ENCODE data around the gene TMEM176A.

GRCh38 chr7:150759479-150759878 lies 41.1 kb upstream of the TMEM176A start:
- no peak for TF ChIP-seq EZH2 (IDR thresholded peaks at IDR 0.05; ENCODE audit: low read length)
- TF ChIP-seq, protein P1, sequence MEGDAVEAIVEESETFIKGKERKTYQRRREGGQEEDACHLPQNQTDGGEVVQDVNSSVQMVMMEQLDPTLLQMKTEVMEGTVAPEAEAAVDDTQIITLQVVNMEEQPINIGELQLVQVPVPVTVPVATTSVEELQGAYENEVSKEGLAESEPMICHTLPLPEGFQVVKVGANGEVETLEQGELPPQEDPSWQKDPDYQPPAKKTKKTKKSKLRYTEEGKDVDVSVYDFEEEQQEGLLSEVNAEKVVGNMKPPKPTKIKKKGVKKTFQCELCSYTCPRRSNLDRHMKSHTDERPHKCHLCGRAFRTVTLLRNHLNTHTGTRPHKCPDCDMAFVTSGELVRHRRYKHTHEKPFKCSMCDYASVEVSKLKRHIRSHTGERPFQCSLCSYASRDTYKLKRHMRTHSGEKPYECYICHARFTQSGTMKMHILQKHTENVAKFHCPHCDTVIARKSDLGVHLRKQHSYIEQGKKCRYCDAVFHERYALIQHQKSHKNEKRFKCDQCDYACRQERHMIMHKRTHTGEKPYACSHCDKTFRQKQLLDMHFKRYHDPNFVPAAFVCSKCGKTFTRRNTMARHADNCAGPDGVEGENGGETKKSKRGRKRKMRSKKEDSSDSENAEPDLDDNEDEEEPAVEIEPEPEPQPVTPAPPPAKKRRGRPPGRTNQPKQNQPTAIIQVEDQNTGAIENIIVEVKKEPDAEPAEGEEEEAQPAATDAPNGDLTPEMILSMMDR (optimal IDR thresholded peaks at IDR 0.05 in 1 of 3, IDR thresholded peaks at IDR 0.05 in 1 of 3, conservative IDR thresholded peaks at IDR 0.05 in 1 of 3; ENCODE audit: extremely low read depth in 1 of 3, insufficient read depth in 2 of 3, low read length in 3 of 3): no peak

Data from keratinocyte (primary cell).